Skeletal muscle cell (primary cell): ENCODE results near the gene INAFM2.

Source experiments
- DNase-seq: peaks from one replicate; pipeline ENCODE4 v3.0.0-alpha.2; 2010; ENCODE audit warnings: low read depth
- H3K4me3 ChIP-seq: 2 replicates; pipeline ENCODE4 v1.5.1; 2011; ENCODE audit warnings: low read depth, mild to moderate bottlenecking, control low read depth, low read length, moderate library complexity

INAFM2 gene

DNA sequence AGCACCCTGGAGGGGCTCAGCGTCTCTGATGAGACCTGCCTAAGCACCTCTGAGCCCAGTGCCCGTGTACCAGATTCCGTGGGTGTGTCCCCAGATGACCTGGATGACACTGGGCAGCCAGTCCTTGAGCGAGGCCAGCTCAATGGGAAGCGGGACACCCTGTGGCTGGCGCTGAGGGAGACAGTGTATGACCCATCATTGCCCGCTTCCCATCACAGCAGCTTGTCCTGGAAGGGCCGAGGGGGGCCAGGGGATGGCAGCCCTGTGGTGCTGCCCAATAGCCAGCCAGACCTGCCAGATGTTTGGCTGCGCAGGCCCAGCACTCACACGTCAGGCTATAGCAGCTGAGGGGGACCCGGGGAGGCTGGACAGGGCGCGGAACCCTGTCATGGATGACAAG, 46.5 kb downstream of the INAFM2 start:
- no peak overlapping the region for H3K4me3 ChIP-seq
- no peak for DNase-seq

DNA sequence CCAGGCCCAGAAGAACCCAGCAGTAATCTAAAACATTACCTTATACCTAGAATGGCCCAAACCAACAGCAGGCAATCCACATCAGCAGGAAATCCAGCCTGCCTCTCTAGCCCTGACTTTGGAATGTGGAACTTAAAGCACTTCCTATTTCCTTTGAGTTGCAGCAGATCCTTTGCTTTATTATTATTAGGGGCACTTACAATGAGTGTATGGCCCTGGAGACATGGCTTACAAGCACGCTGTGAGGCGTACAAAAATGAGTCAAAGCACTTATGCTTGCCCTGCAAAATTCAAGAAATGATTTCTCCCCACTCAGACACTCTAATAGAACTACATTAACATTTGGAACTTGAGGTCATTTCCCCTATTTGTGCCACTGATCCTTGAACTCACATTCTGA, 49.5 kb downstream of the INAFM2 start:
- DNase-seq, result no peak
- H3K4me3 ChIP-seq, result no peak overlapping the region
